CD4-positive, alpha-beta T cell (primary cell): ENCODE measurements around the gene ANKH. TPM values are rescaled to one million over a fixed set of nuclear protein-coding genes. Genes with fewer than 3 reads are reported as not detected.

Experiments used
- ATAC-seq: fragments of 200-7000 bp; cut with Tn5 transposase; one replicate; pipeline ENCODE4 v1.10.0; 2022; ENCODE audit warnings: mild to moderate bottlenecking; ENCODE audit not compliant: poor library complexity
- CTCF ChIA-PET: fragments of 350-600 bp; sonication (Branson Sonifier 250); formaldehyde crosslinking; loops from one replicate; lab custom pipeline; 2021; ENCODE audit warnings: antibody characterized with exemption, inconsistent platforms; lab: Charles Lee
- POLR2A ChIA-PET: fragments of 350-600 bp; sonication (Branson Sonifier 250); formaldehyde crosslinking; loops from one replicate; lab custom pipeline; 2021; ENCODE audit warnings: antibody characterized with exemption, inconsistent platforms; lab: Charles Lee
- DNase-seq, 14 experiments: peaks; one replicate each; pipeline ENCODE4 v3.0.0-alpha.2; 2013 to 2020; ENCODE audit warnings: mixed read lengths in 2 of 14
- H3K27ac ChIP-seq, 2 donors: one replicate each; pipeline versions ENCODE4 v1.5.1 to v1.7.0; 2013; ENCODE audit warnings: low read length in 2 of 2, low read depth in 1 of 2, mild to moderate bottlenecking in 1 of 2
- H3K27me3 ChIP-seq, 2 experiments: 1 replicate in 1 of 2; 2 replicates in 1 of 2; pipeline versions ENCODE4 v1.6.1 to v1.7.0; 2013; ENCODE audit warnings: low read length in 2 of 2, control low read depth in 1 of 2, mild to moderate bottlenecking in 1 of 2, moderate library complexity in 1 of 2; ENCODE audit not compliant: insufficient read depth in 2 of 2, control insufficient read depth in 1 of 2
- H3K36me3 ChIP-seq: one replicate; pipeline ENCODE4 v1.6.1; 2013; ENCODE audit warnings: low read length, control low read depth; ENCODE audit not compliant: insufficient read depth
- H3K4me1 ChIP-seq: one replicate; pipeline ENCODE4 v1.6.1; 2013; ENCODE audit warnings: low read length, control low read depth; ENCODE audit not compliant: insufficient read depth
- H3K4me3 ChIP-seq: one replicate; pipeline ENCODE4 v1.5.1; 2013; ENCODE audit warnings: mild to moderate bottlenecking, low read length, moderate library complexity
- H3K9me3 ChIP-seq, 2 experiments: 1 replicate in 1 of 2; 2 replicates in 1 of 2; pipeline versions ENCODE4 v1.6.1 to v1.7.0; 2013; ENCODE audit warnings: low read length in 2 of 2, mild to moderate bottlenecking in 2 of 2, control low read depth in 1 of 2, moderate library complexity in 1 of 2; ENCODE audit not compliant: control insufficient read depth in 1 of 2, insufficient read depth in 1 of 2
- H3K27ac Mint-ChIP-seq: one replicate; pipeline ENCODE4 v1.8.0; 2020; ENCODE audit warnings: mixed read lengths
- H3K27me3 Mint-ChIP-seq: one replicate; pipeline ENCODE4 v1.8.0; 2021; ENCODE audit warnings: mixed read lengths
- H3K36me3 Mint-ChIP-seq: one replicate; pipeline ENCODE4 v1.8.0; 2021; ENCODE audit warnings: low read depth, mixed read lengths
- H3K4me1 Mint-ChIP-seq: one replicate; pipeline ENCODE4 v1.8.0; 2021; ENCODE audit warnings: low read depth, mixed read lengths
- H3K4me3 Mint-ChIP-seq: one replicate; pipeline ENCODE4 v1.8.0; 2020; ENCODE audit warnings: mild to moderate bottlenecking, mixed read lengths
- H3K9me3 Mint-ChIP-seq: one replicate; pipeline ENCODE4 v1.8.0; 2020; ENCODE audit warnings: mixed read lengths
- CTCF ChIP-seq: fragments of 200-600 bp; IDR thresholded peaks from one replicate; pipeline ENCODE4 v1.8.0; 2022; ENCODE audit warnings: antibody characterized with exemption, mild to moderate bottlenecking
- intact Hi-C, 2 experiments: fragments of 100-400 bp; cut with DNase I in 1 of 2; cut with micrococcal nuclease in 1 of 2; formaldehyde crosslinking; loops; one replicate each; pipeline versions ENCODE4 v1.15.1 to v1.9.0; 2023 to 2025; cut with DNase I, micrococcal nuclease
- total RNA-seq, 174 experiments: library from RNA in 2 of 174; stranded (reverse) in 2 of 174; gene quantifications; one replicate each; pipeline ENCODE4 v1.2.3 and lab custom pipeline; 2021 to 2026

The ANKH gene
- total RNA-seq, 2 experiments from 2014 or later = 69.5 to 72.3 TPM

DNA sequence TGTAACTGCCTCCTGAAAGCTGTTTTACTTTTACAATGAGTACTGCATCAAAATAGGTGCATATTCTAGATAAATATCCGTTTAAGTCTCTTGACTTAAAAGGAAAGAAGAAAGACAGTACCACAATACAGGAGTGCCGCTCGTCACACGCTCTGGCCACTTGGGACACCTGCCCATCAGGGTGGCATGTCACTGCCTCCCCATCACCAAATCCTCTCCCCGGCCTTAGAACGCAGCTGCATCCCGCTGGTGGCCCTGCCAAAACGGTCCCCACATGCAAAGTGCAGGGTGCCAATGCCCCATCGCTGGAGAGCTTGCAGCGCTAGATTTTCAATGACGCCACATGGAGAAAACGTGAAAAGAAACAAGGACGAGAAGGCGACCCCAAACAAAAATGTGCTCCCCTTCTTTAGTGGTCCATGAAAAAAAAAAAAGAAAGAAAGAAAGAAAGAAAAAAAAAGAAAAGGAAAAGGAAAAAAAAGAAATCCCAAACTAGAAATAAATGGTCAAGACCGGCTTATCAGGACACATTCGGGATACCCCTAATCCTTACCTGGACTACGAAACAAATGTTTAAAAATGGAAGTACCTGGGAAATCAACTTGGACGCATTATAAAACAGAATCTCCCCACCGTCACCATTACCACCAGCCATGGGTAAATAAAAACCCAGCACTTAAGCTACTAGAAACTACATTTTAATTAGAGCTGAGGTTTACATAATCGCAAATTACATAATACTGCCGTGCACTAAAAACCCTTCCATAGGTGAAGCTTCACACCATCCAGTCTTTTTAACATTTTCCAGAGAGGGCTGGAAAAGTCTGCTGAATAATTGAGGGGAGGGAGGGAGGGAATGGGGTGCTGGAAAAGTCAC lies 1.0 kb downstream of the ANKH start:
- peaks cover 23% of the 10 kb centered on the region for H3K4me1 ChIP-seq
- H3K9me3 ChIP-seq = no peaks in the 10 kb centered on the region
- no peaks in the 10 kb centered on the region for H3K9me3 Mint-ChIP-seq
- DNase-seq (peak in 12 of 14 experiments; percentile 10 to 93 (median 74)), ATAC-seq (no peak)
- intact Hi-C loops = loop anchor here (2.0 to 5.0 kb wide), 6 partner anchors 62 to 288 kb away; partner anchors contain the start of gene OTULINL (in 1 of the 2)
- H3K4me1 Mint-ChIP-seq = peaks cover 39% of the 10 kb centered on the region
- peaks cover 8% of the 10 kb centered on the region for H3K36me3 Mint-ChIP-seq
- H3K27me3 ChIP-seq = no peaks in the 10 kb centered on the region
- peak overlapping the region; percentile 87 for H3K27ac Mint-ChIP-seq
- no peaks in the 10 kb centered on the region for H3K27me3 Mint-ChIP-seq
- H3K27ac ChIP-seq = peak overlapping the region; percentile 18 to 69
- ChIA-PET POLR2A (interaction anchor here (0.7 to 4.5 kb wide), 12 partner anchors 9 to 185 kb away, joined by 3 to 35 read pairs (median 4); no protein-coding TSS in a partner anchor), CTCF (interaction anchor here (0.6 to 2.3 kb wide), 16 partner anchors 13 to 207 kb away, joined by 3 to 22 read pairs (median 4); partner anchors contain the start of gene OTULIN)
- H3K4me3 ChIP-seq = peak overlapping the region; percentile 80
- peak overlapping the region; percentile 96 for H3K4me3 Mint-ChIP-seq
- TF ChIP-seq CTCF = no peak
- H3K36me3 ChIP-seq = peaks cover 4% of the 10 kb centered on the region

GRCh38 chr5:14869668-14870164 lies 1.9 kb downstream of the ANKH start:
- POLR2A ChIA-PET = interaction anchor here (1.2 to 4.5 kb wide), 5 partner anchors 20 to 162 kb away, joined by 3 to 35 read pairs (median 11); no protein-coding TSS in a partner anchor
- CTCF ChIA-PET = interaction anchor here (1.0 to 2.3 kb wide), 13 partner anchors 60 to 206 kb away, joined by 3 to 22 read pairs (median 4); partner anchors contain the start of gene OTULIN
- H3K9me3 ChIP-seq = no peaks in the 10 kb centered on the region
- H3K4me1 ChIP-seq = peaks cover 23% of the 10 kb centered on the region
- intact Hi-C loops = loop anchor here (2.0 to 5.0 kb wide), 7 partner anchors 52 to 287 kb away; partner anchors contain the start of gene OTULINL (in 1 of the 2)
- TF ChIP-seq CTCF = no peak
- peak; percentile 12 for ATAC-seq
- Mint-ChIP-seq H3K4me1 (peaks cover 41% of the 10 kb centered on the region), H3K27ac (peak overlapping the region; percentile 87), H3K4me3 (peak overlapping the region; percentile 96), H3K27me3 (no peaks in the 10 kb centered on the region), H3K9me3 (no peaks in the 10 kb centered on the region), H3K36me3 (peaks cover 8% of the 10 kb centered on the region)
- DNase-seq = peak in 5 of 14 experiments; percentile 19 to 37 (median 28)
- no peaks in the 10 kb centered on the region for H3K27me3 ChIP-seq
- peak overlapping the region; percentile 80 for H3K4me3 ChIP-seq
- peaks cover 4% of the 10 kb centered on the region for H3K36me3 ChIP-seq
- H3K27ac ChIP-seq = peak overlapping the region; percentile 18 to 43

- ATAC-seq (no peak), DNase-seq (no peak)
- intact Hi-C loops = loop anchor here in 1 of 2 experiments (5.0 kb wide), 1 partner anchor 52 kb away; no protein-coding TSS in a partner anchor
- Histone ChIP-seq H3K4me3 (no peak overlapping the region), H3K4me1 (peaks cover 23% of the 10 kb centered on the region), H3K36me3 (peaks cover 4% of the 10 kb centered on the region), H3K27ac (peak overlapping the region; percentile 18 to 43), H3K27me3 (no peaks in the 10 kb centered on the region), H3K9me3 (no peaks in the 10 kb centered on the region)
- CTCF ChIA-PET = interaction anchor here (1.5 to 1.8 kb wide), 2 partner anchors 60 to 100 kb away, joined by 4 to 14 read pairs; no protein-coding TSS in a partner anchor
- H3K36me3 Mint-ChIP-seq = peaks cover 8% of the 10 kb centered on the region
- peak overlapping the region; percentile 87 for H3K27ac Mint-ChIP-seq
- H3K9me3 Mint-ChIP-seq = no peaks in the 10 kb centered on the region
- TF ChIP-seq CTCF = no peak
- H3K4me1 Mint-ChIP-seq = peaks cover 45% of the 10 kb centered on the region
- POLR2A ChIA-PET = interaction anchor here (2.6 to 4.5 kb wide), 2 partner anchors 60 to 162 kb away, joined by 14 to 35 read pairs; no protein-coding TSS in a partner anchor
- H3K4me3 Mint-ChIP-seq = peak overlapping the region; percentile 96
- H3K27me3 Mint-ChIP-seq = no peaks in the 10 kb centered on the region
Measured at GRCh38 chr5:14869233-14869632, 2.3 kb downstream of the ANKH start.
